CD4-positive, alpha-beta T cell treated with Interferon alpha-2 for 1 hour (primary cell): ENCODE measurements around the gene EID1.
"Not testable (repeated sequence)": the region's sequence is repeated elsewhere in the genome, so short reads cannot be mapped to it uniquely, and the experiment has no call there.

Experiments
- DNase-seq, 2 donors: peaks; one replicate each; pipeline ENCODE4 v3.0.0-alpha.2; 2020 to 2022

EID1 gene

GRCh38 chr15:48877630-48878595, at the start of gene EID1:
EID1 (plus strand) TSS chr15:48878134; CDS start chr15:48878177, 43 bp downstream.
- DNase-seq, result peak; percentile 93 to 95

GRCh38 chr15:48828471-48828870, 49.5 kb upstream of the EID1 start:
- no peak for DNase-seq

- DNase-seq, result no peak
Measured at GRCh38 chr15:48828906-48829305, 49.0 kb upstream of the EID1 start.

GRCh38 chr15:48832648-48833047, 45.3 kb upstream of the EID1 start:
- DNase-seq, result no peak

- DNase-seq, result no peak
Measured at GRCh38 chr15:48833526-48834239, 44.3 kb upstream of the EID1 start.

- DNase-seq, result no peak
Measured at GRCh38 chr15:48834756-48835155, 43.2 kb upstream of the EID1 start.

GRCh38 chr15:48842501-48842900, 35.4 kb upstream of the EID1 start:
- no peak for DNase-seq

- no peak for DNase-seq
Measured at GRCh38 chr15:48845123-48845522, 32.8 kb upstream of the EID1 start.

GRCh38 chr15:48850648-48851047, 27.3 kb upstream of the EID1 start:
- no peak for DNase-seq

GRCh38 chr15:48851956-48852355, 26.0 kb upstream of the EID1 start:
- no peak for DNase-seq

- not testable (repeated sequence) for DNase-seq
Measured at GRCh38 chr15:48854434-48854833, 23.5 kb upstream of the EID1 start.

- no peak for DNase-seq
Measured at GRCh38 chr15:48855501-48856440, 22.2 kb upstream of the EID1 start.

GRCh38 chr15:48856942-48857341, 21.0 kb upstream of the EID1 start:
- DNase-seq, result no peak

- no peak for DNase-seq
Measured at GRCh38 chr15:48858401-48858800, 19.5 kb upstream of the EID1 start.

- DNase-seq, result no peak
Measured at GRCh38 chr15:48859426-48859825, 18.5 kb upstream of the EID1 start.

GRCh38 chr15:48861813-48862431, 16.0 kb upstream of the EID1 start:
- peak; percentile 46 to 70 for DNase-seq

GRCh38 chr15:48862705-48863104, 15.2 kb upstream of the EID1 start:
- no peak for DNase-seq

- no peak for DNase-seq
Measured at GRCh38 chr15:48865370-48866079, 12.4 kb upstream of the EID1 start.

- no peak for DNase-seq
Measured at GRCh38 chr15:48866141-48866563, 11.8 kb upstream of the EID1 start.

- DNase-seq, result no peak
Measured at GRCh38 chr15:48868023-48868422, 9.9 kb upstream of the EID1 start.

- DNase-seq, result no peak
Measured at GRCh38 chr15:48868536-48868935, 9.4 kb upstream of the EID1 start.

GRCh38 chr15:48869966-48870365, 8.0 kb upstream of the EID1 start:
- DNase-seq, result no peak
